NCI-H2029 (cell line): ENCODE data around the gene TOMM20L.
"Not testable (repeated sequence)": the region's sequence is repeated elsewhere in the genome, so short reads cannot be mapped to it uniquely, and the experiment has no call there.

Experiments used
- DNase-seq: peaks from one replicate; lab custom pipeline; 2025; lab: John Stamatoyannopoulos, UW

TOMM20L gene

GRCh38 chr14:58395812-58396788, at the start of gene TOMM20L:
Gene TOMM20L, plus strand, starts transcription at chr14:58395930. Its CDS starts 28 bp downstream, at chr14:58395958.
- peak; percentile 81 for DNase-seq

- DNase-seq, result peak; percentile 20
Observed at GRCh38 chr14:58353516-58354299, 42.0 kb upstream of the TOMM20L start.

DNA sequence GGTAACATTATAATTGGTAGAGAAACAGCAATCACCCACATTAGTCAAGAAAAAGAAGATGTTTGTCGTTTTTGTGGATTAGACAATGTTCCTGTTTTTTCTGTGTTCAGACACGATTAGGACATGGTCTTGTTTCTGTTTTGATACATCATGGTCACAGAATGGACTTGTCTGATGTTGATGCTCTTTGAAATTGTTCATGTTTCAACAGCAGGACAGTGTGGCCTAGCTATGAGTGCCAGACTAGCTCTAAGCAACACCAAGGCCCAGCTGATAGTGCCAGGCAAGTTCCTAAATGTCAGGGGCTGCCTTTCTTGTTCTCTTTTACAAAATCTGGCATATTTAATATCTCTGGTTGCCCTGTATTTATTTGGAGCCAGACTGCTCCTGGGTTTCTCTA, 40.9 kb upstream of the TOMM20L start:
- DNase-seq, result no peak

- no peak for DNase-seq
Observed at GRCh38 chr14:58356268-58356667, 39.5 kb upstream of the TOMM20L start.

DNA sequence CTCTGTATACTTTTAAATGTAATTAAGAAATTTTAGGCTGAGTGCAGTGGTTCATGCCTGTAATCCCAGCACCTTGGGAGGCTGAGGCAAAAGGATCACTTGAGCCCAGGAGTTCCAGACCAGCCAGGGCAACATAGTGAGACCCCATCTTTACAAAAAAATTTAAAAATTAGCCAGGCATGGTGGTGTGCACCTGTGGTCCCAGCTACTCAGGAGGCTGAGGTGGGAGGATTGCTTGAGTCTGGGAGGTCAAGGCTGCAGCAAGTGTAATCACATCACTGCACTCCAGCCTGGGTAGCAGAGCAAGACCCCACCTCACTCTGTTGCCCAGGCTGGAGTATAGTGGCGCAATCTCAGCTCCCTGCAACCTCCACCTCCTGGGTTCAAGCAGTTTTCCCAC, 33.5 kb upstream of the TOMM20L start:
- DNase-seq, result not testable (repeated sequence)

GRCh38 chr14:58362798-58363412, 32.8 kb upstream of the TOMM20L start:
- DNase-seq, result peak; percentile 29

GRCh38 chr14:58364316-58364715, 31.4 kb upstream of the TOMM20L start:
- DNase-seq, result no peak

DNA sequence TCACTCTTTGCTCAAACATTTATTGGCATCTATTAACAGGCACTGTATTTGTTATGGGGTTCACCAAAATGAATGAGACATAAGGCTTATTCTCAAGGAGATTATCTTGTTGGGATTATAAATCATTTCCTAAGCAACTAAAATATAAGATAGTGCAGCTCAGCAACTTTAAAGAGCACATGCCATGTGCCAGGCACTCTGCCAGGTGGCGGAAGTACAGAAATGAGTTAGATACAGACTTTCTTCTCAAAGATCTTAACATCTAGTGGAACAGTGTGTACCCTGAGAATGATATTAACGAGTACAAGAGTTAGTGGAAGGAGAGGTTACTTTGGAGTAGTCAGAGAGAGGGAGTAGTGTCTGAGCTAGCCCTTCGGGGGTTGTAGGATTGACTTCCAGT, 28.4 kb upstream of the TOMM20L start:
- no peak for DNase-seq

DNA sequence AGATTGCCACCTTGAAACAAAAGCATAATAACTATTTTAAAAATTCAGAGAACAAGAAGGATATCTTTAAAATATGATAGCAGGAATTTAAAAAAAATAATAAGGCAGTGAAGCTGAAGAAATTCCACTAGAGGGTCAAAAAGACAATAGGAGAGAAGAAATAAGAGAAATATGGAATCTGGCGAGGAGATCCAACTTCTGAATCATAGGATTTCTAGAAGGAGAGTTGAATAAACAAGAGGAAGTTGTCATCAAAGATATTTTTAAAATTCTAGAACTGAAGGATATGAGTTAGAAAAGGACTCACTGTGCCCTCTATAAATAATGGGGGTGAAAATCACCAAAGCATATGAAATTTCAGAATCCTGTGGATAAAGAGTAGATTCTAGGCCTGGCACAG, 26.8 kb upstream of the TOMM20L start:
- no peak for DNase-seq

- no peak for DNase-seq
Observed at GRCh38 chr14:58376791-58377190, 18.9 kb upstream of the TOMM20L start.

DNA sequence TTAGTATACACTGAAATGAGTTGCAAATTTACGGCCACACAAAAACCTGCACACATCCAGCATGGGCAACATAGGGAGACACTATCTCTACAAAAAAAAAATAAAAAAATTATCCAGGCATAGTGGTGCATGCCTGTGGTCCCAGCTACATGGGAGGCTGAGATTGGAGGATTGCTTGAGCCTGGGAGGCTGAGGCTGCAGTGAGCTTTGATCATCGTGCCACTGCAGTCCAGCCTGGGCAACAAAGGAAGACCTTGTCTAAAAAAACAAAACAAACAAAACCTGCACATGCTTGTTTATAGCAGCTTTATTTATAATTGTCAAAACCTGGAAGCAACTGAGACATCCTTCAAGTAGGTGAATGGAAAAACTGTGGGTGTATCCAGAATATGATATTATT, 4.9 kb upstream of the TOMM20L start:
- no peak for DNase-seq

- no peak for DNase-seq
Observed at GRCh38 chr14:58395562-58395811, 243 bp upstream of the TOMM20L start.

- no peak for DNase-seq
Observed at GRCh38 chr14:58397156-58397555, 1.4 kb downstream of the TOMM20L start.

- no peak for DNase-seq
Observed at GRCh38 chr14:58398495-58398894, 2.8 kb downstream of the TOMM20L start.

DNA sequence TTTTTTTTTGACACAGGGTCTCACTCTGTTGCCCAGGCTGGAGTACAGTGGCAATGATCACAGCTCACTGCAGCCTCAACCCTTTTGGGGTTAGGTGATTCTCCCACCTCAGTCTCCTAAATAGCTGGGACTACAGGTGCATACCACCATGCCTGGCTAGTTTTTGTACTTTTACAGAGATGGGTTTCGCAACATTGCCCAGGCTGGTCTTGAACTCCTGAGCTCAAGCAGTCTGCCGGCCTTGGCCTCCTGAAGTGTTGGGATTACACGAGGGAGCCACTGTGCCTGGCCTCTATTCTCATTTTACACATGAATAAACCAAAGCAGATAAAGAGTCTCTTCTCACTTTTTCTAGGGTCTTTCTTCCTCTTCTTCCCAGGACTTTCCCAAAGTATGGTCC, 3.2 kb downstream of the TOMM20L start:
- DNase-seq, result no peak

- no peak for DNase-seq
Observed at GRCh38 chr14:58401587-58401986, 5.9 kb downstream of the TOMM20L start.

GRCh38 chr14:58408681-58409215, 13.0 kb downstream of the TOMM20L start:
- no peak for DNase-seq

DNA sequence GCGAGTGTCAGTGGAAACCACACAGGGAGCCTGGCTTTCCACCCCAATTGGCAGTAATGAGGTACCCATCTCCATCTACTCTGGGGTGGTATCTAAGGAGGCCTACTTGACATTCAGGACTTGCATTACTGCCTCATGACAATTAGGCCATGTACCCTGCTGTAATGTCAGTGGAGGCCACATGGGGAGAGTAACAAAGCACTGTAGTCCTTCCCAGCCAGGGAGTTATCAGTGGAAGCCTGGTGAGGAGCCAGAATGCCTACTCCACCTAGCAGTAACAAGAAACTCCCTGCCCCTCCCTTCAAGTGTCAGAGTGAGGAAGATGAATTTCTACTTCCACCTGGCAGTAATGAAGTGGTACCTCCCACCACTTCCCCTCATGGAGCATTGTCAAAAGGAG, 19.1 kb downstream of the TOMM20L start:
- no peak for DNase-seq

GRCh38 chr14:58415636-58416547, 20.2 kb downstream of the TOMM20L start:
- no peak for DNase-seq

DNA sequence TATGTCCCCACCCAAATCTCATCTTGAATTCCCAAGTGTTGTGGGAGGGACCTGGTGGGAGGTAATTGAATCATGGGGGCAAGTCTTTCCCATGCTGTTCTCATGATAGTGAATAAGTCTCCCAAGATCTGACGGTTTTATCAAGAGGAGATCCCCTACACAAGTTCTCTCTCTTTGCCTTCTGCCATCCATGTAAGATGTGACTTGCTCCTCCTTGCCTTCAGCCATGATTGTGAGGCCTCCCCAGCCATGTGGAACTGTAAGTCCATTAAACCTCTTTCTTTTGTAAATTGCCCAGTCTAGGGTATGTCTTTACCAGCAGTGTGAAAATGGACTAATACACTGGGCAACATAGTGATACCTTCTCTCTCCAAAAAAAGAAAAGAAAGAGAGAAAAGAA, 21.2 kb downstream of the TOMM20L start:
- DNase-seq, result not testable (repeated sequence)

DNA sequence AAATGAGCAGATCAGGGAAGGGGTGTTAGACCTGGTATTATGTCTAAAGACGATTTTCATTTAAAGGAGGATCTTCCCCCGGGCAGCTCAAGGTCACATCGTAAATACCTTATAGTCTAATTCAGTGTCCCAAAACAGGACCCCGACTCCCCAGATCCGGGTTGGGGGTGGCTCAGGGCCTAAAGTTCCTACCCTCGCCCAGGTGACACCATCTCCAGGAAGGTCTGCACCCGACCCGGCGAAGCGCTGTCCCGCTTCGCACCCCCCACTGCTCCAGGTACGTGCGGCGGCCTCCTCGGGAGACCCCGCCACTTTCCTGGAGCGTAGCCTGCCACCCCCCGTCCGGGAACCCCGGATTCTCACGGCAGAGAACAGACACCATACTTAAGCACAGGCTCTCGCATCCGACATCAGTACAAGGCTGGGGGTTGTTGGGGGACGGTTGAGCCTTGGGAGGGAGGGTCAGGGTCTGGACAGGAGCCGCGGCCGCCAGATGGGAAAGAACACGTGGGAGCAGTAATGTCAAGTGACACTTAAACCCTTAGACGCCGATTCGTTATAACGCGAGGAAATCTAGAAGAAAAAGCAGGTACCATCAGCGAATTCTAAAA, 31.0 kb downstream of the TOMM20L start:
- peak; percentile 64 for DNase-seq
